IPS-18c (cell line): ENCODE measurements around the gene SLC6A17.

Experiments used
- H3K4me3 ChIP-seq: 2 replicates; pipeline ENCODE4 v1.7.0; 2013; ENCODE audit warnings: low read depth, mild to moderate bottlenecking, low read length, moderate library complexity; ENCODE audit not compliant: insufficient read depth
- H3K9me3 ChIP-seq: one replicate; pipeline ENCODE4 v1.6.1; 2013; ENCODE audit warnings: mild to moderate bottlenecking, low read length, moderate library complexity; ENCODE audit not compliant: control insufficient read depth, insufficient read depth

The SLC6A17 gene

DNA sequence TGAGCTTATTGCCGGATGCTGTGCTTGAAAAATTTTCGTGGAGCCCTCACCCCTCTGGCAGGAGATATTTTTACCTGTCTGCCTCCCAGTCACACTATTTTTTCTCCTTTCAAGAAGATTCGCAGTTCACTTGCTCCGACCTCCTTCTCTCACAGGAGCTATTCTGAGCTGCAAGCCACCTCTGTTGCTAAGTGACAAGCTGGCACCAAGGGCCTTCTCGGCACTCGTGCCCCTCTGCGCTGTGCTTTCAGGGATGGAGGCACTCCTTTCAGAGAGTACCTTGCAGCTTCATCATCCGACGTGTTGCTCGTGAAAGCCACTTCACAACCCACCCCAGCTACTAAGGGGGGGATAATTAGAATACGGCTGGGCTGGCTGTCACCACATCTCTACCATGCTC is 11.6 kb downstream of the SLC6A17 start:
- Histone ChIP-seq H3K4me3 (no peak overlapping the region), H3K9me3 (no peaks in the 10 kb centered on the region)

DNA sequence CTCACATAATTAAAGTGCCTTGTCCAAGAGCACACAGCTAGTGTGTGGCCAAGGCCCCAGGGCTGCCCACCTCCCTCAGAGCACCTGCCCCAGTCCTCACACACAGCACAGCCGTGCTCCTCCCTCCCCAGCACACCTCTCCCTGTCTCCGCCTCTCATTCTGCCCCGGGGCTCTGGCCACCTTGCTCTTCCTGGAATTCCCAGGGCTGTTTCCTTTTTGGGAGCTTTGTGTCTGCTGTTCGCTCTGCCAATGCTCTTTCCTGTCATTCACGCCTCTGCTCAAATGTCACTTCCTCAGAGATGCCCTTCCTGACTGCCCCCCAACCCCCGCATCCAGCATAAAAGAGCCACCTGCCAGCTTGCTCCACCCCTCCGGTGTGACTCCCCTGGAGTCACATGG is 13.3 kb downstream of the SLC6A17 start:
- Histone ChIP-seq H3K9me3 (no peaks in the 10 kb centered on the region), H3K4me3 (no peak overlapping the region)

DNA sequence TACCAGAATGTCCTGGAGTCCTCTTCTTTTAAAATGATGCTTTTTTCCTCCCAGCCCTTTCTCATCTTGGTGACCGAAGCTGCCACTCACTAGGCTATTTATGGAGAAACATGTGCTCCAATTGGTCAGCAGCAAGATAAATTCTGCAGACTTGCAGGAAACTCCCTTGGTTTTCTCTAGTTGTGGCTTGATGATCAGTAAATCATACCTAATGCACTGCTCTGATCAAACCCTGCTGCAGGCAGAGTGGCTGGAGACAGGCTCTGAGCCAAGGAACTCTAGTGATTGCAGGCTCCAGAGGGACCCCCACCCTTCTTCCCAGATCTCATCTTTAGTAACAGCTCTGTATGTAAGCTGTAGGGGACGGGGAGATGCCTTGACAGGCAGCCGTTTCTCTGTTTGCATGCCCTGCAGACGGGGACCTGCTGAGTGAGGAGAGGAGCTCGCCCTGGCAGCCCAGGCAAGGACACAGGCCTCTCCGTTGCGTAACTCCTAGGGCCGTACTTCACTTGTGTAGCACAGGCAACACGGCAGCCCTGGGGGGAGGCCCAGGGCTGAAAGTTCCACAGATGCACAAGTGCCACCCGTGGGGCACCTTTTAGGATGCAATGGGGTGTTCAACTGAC is 14.5 kb downstream of the SLC6A17 start:
- Histone ChIP-seq H3K4me3 (no peak overlapping the region), H3K9me3 (no peaks in the 10 kb centered on the region)

DNA sequence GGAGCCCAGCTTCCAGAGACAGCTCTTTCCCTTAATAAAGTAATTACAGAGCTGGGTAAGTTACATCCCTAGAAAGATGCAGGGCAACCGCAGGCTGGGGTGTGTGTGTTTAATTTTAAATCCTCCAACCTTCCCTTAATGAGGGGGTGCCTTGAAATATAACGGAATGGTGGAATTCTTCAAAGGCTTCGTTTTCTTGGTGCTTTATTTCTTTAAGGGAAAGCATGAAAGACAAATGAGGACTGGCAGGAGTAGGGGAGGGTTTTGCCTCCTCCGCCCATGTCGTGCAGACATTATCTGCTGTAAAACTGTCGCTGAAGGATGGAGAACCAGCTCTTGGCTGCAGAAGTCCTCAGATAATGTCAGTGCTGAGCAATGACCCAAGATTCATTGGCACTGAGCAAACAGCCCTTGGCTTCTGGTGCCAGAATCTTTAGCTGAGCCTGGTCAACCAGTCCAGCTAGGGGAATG is 15.5 kb downstream of the SLC6A17 start:
- H3K9me3 ChIP-seq: no peaks in the 10 kb centered on the region
- no peak overlapping the region for H3K4me3 ChIP-seq

DNA sequence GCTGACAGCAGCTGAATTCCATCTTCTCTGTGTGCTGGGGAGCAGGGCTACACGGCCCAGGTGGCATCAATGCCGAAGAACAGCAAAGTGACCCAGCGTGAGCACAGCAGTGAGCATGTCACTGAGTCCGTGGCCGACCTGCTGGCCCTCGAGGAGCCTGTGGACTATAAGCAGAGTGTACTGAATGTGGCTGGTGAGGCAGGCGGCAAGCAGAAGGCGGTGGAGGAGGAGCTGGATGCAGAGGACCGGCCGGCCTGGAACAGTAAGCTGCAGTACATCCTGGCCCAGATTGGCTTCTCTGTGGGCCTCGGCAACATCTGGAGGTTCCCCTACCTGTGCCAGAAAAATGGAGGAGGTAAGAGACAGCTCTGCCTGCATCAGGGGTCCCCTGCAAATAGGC is 16.6 kb downstream of the SLC6A17 start:
- H3K4me3 ChIP-seq: no peak overlapping the region
- H3K9me3 ChIP-seq: no peaks in the 10 kb centered on the region

DNA sequence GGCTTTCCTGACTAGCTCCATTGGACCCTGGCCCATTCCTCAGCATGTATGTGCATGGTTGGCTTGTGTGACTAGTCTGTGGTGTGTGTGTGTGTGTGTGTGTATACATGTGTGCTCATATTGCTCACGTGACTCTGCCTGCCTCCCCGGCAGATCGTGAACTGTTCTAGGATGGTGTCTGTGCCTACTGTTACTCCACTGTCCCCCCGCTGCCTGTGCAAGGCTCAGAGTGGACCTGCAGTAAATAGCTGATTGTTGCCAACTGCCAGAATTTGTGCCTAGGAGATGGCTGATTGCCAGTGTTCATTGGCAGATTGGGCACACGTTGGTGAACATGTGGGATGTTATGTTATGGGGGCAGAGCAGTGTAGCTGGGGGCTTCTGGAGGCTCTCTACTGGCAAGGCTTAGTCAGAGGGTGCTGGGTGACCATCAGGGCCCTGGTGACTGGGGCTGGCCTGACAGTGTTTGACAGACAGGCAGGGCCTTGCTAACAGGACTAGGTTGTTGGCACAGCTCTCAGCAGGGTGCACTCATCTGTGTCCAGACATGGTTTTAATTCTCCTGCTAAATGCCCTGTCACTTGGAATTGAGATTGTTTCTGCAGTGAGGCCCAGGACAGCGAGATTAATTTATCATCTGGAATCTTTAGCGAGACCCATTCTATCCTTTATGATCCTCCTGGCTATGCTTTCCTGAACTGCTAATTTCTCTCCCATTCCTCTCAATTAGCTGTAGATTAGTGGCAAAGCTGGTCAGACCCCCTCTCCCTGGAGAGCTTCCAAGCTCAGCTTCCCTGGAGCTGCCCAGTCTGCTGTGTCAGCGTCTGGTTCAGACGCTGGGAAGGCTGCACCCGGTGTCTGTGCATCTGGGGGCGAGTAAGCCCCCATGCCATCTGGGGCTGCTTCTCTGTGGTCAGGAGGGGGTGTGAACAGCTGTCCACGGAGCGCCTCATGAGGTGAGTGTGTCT is 20.8 kb downstream of the SLC6A17 start:
- no peak overlapping the region for H3K4me3 ChIP-seq
- no peaks in the 10 kb centered on the region for H3K9me3 ChIP-seq

DNA sequence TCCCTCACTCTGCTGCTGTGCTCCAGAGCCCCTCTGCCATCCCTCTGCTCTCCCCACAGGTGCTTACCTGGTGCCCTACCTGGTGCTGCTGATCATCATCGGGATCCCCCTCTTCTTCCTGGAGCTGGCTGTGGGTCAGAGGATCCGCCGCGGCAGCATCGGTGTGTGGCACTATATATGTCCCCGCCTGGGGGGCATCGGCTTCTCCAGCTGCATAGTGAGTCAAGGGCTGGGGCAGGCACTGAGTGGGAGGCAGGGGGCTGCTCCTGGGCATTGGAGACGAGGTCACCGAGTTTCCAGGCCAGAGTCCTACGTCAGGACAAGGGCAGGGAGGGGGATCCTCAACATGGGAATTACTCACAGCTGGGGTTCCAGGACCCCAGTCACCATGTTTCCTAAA is 21.7 kb downstream of the SLC6A17 start:
- H3K9me3 ChIP-seq: no peaks in the 10 kb centered on the region
- H3K4me3 ChIP-seq: no peak overlapping the region

DNA sequence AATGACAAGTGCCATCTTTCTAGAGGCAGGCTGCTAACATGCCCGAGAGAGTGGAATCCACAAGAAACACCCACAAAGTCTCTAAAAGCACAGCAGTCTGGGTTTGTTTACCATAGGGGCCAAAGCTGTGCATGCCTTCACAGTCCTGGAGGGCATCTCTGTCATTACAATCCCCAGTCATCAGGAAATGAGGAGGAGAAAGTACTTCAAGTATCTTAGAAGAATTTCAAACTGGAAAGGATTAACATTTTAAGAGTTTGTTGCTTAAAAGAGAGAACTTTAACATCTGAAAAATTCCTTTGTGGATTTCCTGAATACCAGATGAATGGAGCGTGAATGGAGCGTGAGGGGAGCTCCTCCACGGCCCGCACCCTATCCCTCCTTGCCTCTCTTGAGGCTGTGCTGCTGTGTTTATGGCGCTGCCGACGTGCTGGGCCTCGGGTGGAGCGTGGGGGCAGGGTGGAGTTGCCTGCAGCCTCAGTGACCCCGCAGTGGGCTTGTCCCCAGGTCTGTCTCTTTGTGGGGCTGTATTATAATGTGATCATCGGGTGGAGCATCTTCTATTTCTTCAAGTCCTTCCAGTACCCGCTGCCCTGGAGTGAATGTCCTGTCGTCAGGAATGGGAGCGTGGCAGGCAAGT is 23.3 kb downstream of the SLC6A17 start:
- no peaks in the 10 kb centered on the region for H3K9me3 ChIP-seq

DNA sequence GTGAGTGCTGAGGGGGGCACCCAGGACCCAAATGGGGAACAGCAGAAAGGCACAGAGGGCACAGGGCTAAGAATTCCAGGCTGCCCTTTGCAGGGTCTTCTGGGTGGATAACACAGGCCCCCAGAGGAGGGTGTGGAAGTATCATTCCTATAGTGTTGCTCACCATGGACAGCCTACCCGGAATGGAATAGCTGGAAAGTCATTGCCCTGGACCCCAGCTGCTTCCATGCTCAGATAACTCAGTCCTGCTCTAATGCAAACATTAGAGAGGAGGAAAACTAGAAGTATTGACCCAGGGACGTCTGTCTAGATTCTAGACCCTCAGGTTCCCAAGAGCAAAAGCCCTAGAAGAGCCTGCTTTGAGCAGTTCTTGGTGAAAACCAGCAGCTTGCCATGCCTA is 24.7 kb downstream of the SLC6A17 start:
- no peak overlapping the region for H3K4me3 ChIP-seq
- no peaks in the 10 kb centered on the region for H3K9me3 ChIP-seq

More for the DNA sequence above, 23.3 kb downstream of the SLC6A17 start:
- no peak overlapping the region for H3K4me3 ChIP-seq

DNA sequence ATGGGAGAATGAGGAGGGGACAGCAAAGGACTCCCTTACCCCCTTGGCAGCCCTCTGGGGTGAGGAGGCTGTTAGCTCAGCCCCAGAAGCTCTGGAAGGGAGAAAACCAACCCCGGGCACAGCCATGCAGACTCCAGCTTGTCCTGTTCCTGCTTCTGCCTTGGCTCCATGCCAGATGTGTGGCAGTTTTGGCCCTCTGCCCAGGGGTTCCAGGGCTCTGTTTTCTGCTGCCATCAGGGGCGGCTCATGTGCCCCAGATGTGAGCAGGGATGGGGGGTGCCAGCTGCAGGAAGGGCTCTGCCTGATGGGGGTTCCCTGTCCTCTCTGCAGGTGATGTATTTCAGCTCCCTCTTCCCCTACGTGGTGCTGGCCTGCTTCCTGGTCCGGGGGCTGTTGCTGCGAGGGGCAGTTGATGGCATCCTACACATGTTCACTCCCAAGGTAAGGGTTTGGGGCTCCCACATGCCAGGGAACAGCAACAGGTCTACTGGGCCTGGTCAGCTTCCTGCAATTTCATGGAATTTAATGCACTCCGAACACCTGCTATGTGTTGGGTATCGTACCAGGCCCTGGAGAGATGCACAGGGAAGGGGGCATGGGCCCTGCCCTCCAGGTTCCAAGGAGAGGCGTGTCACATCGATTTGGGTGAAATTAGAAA is 26.1 kb downstream of the SLC6A17 start:
- Histone ChIP-seq H3K4me3 (no peak overlapping the region), H3K9me3 (no peaks in the 10 kb centered on the region)

DNA sequence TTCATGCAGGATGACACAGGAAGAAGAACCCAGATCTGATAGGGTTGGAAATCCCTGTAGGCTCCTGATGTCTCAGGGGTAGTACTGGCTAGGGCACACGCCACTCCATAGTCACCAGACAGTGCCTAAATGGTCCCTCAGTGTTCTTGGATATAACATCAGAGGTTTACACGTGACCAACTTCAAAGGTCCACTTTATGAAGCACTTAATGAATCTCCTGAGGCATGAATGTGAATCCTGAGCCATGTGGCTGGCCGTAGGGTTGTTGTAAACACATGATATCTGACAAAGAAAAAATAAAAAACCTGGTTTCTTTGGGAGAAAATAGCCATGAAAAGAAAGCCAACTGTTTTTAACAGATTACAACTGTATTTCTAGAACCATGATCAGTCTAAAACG is 27.5 kb downstream of the SLC6A17 start:
- Histone ChIP-seq H3K4me3 (no peak overlapping the region), H3K9me3 (peaks cover 2% of the 10 kb centered on the region)

DNA sequence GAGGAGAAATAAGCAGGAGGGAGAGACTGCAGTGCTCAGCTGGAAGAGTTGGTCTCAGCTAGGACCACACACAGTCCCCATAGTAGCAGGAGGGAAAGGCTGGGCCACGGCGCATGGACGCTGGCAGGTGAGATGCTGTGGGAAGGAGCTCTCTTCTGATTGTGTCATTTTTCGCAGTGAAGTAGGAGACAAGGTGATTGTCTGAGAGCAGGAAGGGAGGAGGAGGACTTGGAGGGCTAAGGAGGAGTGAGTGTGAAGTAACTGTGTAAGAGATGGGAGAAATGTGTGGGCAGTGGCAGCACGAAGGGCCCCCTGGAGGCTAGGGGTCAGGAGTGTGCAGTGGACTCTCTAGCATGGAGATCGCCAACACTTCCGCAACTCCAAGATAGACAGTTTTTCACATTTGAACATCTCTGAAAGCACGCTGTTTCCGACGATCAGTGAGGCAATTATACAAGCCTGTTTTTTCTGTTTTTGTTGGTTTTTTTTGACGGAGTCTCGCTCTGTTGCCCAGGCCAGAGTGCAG is 33.4 kb downstream of the SLC6A17 start:
- Histone ChIP-seq H3K9me3 (peaks cover 2% of the 10 kb centered on the region), H3K4me3 (no peak overlapping the region)

DNA sequence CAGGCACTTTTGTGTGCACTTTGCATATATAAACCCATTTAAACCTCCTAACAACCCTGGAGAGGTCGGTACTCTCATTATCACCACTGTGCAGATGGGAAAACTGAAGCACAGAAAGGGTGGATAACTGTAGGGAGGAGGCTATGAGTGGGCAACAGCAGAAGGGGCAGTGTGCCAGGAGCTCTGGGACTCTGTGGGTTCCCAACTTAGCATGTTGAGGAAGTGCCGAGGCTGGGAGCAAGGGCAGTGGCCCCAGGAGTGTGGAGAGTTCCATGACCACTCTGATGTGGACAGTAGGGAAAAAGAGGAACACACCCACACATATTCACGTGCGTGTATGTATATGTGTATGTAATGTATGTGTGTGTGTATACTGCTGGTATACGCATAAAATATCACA is 34.2 kb downstream of the SLC6A17 start:
- Histone ChIP-seq H3K4me3 (no peak overlapping the region), H3K9me3 (peaks cover 2% of the 10 kb centered on the region)

DNA sequence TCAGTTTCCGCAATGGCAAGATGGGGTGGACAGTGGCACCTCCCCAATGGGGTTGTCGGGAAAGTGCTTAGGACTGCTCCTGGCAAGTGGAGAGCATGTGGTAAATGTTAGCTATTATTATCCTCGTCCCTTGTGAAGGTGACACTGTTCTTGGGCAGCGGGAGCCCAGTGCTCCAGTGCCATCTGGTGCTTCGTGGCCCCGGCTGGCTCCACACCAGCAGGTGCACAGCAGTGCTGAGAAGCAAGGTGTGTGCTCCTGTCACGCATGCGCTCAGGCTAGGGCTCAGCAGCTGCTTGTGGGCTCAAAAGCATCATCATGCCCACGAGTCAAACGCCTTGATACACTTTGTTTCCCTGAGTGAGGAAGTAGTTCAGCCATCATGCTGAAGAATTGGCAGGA is 34.9 kb downstream of the SLC6A17 start:
- H3K4me3 ChIP-seq: no peak overlapping the region
- H3K9me3 ChIP-seq: peaks cover 2% of the 10 kb centered on the region

DNA sequence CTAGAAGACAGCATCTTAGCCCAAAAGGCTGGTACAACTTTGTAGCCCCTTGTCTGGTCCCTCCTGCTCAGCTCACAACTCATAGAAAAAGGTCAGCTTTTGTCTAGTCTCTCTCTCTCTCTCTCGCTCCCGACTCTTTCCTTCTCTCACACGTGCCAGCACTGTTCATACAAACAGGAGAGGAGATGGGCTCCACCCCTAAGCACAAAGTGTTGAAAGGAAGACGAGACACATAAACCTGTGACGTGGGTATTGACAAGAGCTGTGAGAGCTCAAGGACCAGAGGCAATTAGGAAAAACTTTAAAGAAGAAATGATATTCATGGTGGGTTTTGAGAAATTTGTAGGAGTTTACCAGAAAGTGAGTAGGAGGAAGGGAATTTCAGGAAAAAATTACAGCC is 36.3 kb downstream of the SLC6A17 start:
- Histone ChIP-seq H3K4me3 (no peak overlapping the region), H3K9me3 (peaks cover 2% of the 10 kb centered on the region)

DNA sequence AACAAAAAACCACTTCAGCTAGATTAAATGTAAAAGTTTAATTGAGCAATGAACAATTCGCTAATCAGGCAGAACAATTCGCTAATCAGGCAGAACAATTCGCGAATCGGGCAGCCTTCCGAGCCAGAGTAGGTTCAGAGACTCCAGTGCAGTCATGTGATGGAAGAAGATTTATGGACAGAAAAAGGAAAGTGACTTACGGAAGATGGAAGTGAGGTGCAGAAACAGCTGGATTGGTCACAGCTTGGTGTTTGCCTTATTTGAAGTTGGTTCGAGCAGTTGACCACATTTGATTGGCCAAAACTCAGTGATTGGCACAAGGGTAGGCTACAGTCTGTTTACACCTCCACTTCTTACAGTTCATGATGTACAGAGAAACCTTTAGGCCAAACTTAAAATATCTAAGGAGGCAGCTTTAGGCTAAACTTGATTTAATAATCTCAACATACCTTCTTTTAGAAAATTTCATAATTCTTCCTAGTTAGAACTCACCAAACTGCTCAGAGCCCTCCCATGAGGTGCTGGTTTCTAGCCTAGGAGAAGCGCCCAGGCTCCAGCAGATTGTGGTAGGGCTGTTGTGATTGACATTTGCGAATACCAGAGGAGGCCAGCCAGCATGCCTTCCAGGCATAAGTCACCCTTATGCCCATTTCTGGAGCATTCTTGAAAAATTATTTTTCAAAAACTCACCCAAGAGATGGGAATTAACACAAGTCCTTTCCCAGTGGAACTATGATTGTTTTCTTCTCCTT is 37.0 kb downstream of the SLC6A17 start:
- Histone ChIP-seq H3K9me3 (no peaks in the 10 kb centered on the region), H3K4me3 (no peak overlapping the region)
